Fibroblast of lung (primary cell): ENCODE data around the gene ZC3H10. TPM values are rescaled to one million over a fixed set of nuclear protein-coding genes. Genes with fewer than 3 reads are reported as not detected.

Experiments
- DNase-seq, 2 donors: peaks; one replicate each; pipeline versions ENCODE4 v3.0.0 to v3.0.0-alpha.2; 2010; ENCODE audit warnings: low read depth in 2 of 2
- H2AFZ ChIP-seq: 2 replicates; pipeline ENCODE4 v1.5.1; 2012; ENCODE audit warnings: low read length, control low read depth, inconsistent platforms
- H3K27ac ChIP-seq: 2 replicates; pipeline ENCODE4 v1.5.1; 2011; ENCODE audit warnings: low read length, control low read depth; ENCODE audit not compliant: insufficient read depth
- H3K27me3 ChIP-seq: 2 replicates; pipeline ENCODE4 v1.5.1; 2011; ENCODE audit warnings: mild to moderate bottlenecking, low read length; ENCODE audit not compliant: control insufficient read depth, insufficient read depth
- H3K36me3 ChIP-seq: 2 replicates; pipeline ENCODE4 v1.5.1; 2011; ENCODE audit warnings: low read length; ENCODE audit not compliant: control insufficient read depth, insufficient read depth
- H3K4me1 ChIP-seq: 2 replicates; pipeline ENCODE4 v1.5.1; 2011; ENCODE audit warnings: low read length; ENCODE audit not compliant: control insufficient read depth, insufficient read depth; ENCODE audit errors: extremely low read depth
- H3K4me2 ChIP-seq: 2 replicates; pipeline ENCODE4 v1.5.1; 2011; ENCODE audit warnings: low read length, control low read depth; ENCODE audit not compliant: insufficient read depth; ENCODE audit errors: extremely low read depth
- H3K4me3 ChIP-seq, 4 experiments: fragments of 200-600 bp in 1 of 4; sonication (generic) in 1 of 4; replicated peaks in 1 of 4; 2 replicates each; pipeline ENCODE4 v1.5.1; 2011 to 2016; ENCODE audit warnings: low read length in 4 of 4, low read depth in 3 of 4, mild to moderate bottlenecking in 3 of 4, control low read depth in 2 of 4, inconsistent platforms in 1 of 4, mixed read lengths in 1 of 4; ENCODE audit not compliant: insufficient read depth in 1 of 4; ENCODE audit errors: control extremely low read depth in 1 of 4
- H3K79me2 ChIP-seq: 2 replicates; pipeline ENCODE4 v1.5.1; 2012; ENCODE audit warnings: mild to moderate bottlenecking, low read length, inconsistent platforms; ENCODE audit not compliant: control insufficient read depth, insufficient read depth
- H3K9ac ChIP-seq: 2 replicates; pipeline ENCODE4 v1.5.1; 2011; ENCODE audit warnings: mild to moderate bottlenecking, low read length, control low read depth; ENCODE audit not compliant: insufficient read depth
- H3K9me3 ChIP-seq: 2 replicates; pipeline ENCODE4 v1.5.1; 2012; ENCODE audit warnings: low read depth, low read length; ENCODE audit not compliant: control insufficient read depth, insufficient read depth
- H4K20me1 ChIP-seq: 2 replicates; pipeline ENCODE4 v1.5.1; 2011; ENCODE audit warnings: low read length; ENCODE audit not compliant: control insufficient read depth, insufficient read depth; ENCODE audit errors: extremely low read depth
- CTCF ChIP-seq, 2 donors: IDR thresholded peaks in 1 of 2; conservative IDR thresholded peaks in 1 of 2; 1 replicate in 1 of 2; 2 replicates in 1 of 2; pipeline ENCODE4 v1.5.1; 2011 to 2012; ENCODE audit warnings: low read length in 2 of 2, control low read depth in 1 of 2, inconsistent platforms in 1 of 2, low read depth in 1 of 2, mild to moderate bottlenecking in 1 of 2
- EZH2 ChIP-seq: IDR thresholded peaks from 2 replicates; pipeline ENCODE4 v1.5.1; 2012; ENCODE audit warnings: low read length, control low read depth, mild to moderate bottlenecking; ENCODE audit errors: missing control alignments
- polyA plus RNA-seq, 2 donors: library from polyadenylated mRNA; depleted of rRNA in 1 of 2; stranded (reverse) in 1 of 2; unstranded in 1 of 2; fragments of >200 nt; gene quantifications; 2 replicates each; pipeline ENCODE4 v1.2.1, GENCODE V29; 2011 to 2012; ENCODE audit warnings: missing spikeins in 1 of 2
- total RNA-seq: library from RNA; depleted of rRNA; stranded (reverse); fragments of >200 nt; gene quantifications from 2 replicates; pipeline ENCODE4 v1.2.1, GENCODE V29; 2014

Gene ZC3H10
- total and polyA plus RNA-seq, 2 donors (not counting 1 experiment from before 2014, with no cell fraction given), result 1.9 to 5.6 TPM

DNA sequence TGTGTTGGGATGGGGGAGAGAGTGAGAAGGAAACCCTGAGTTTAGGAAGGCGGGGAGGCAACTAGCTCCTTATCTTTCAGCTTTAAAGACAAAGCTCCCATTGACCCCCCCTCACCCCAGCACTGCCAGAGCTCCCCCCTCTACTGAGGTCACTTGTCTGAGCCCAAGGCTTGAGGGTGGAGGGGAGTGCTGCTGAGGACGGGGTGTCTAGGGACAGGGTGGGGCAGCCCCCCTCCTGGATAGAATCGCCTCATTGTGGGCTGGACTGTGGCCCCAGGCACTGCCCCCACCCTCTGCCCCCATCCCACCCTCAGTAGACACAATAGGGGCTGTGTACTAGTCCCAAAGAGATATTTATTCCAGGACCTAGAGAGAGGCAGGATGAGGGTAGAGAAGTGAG is 35.1 kb upstream of the ZC3H10 start:
- Histone ChIP-seq H4K20me1 (no peaks in the 10 kb centered on the region), H3K4me1 (no peaks in the 10 kb centered on the region), H3K27ac (no peak overlapping the region), H2AFZ (no peak overlapping the region), H3K9ac (no peak overlapping the region), H3K79me2 (no peaks in the 10 kb centered on the region), H3K36me3 (no peaks in the 10 kb centered on the region), H3K9me3 (no peaks in the 10 kb centered on the region), H3K27me3 (peaks cover 26% of the 10 kb centered on the region), H3K4me3 (no peak overlapping the region), H3K4me2 (no peak overlapping the region)
- TF ChIP-seq EZH2 (no peak), CTCF (conservative IDR thresholded peaks at IDR 0.05 in 1 of 2, IDR thresholded peaks at IDR 0.05 in 1 of 2; ENCODE audit: low read depth in 1 of 2, low read length in 2 of 2) (no peak)
- no peak for DNase-seq

- Histone ChIP-seq H2AFZ (no peak overlapping the region), H3K27me3 (peaks cover 26% of the 10 kb centered on the region), H3K27ac (no peak overlapping the region), H3K4me2 (no peak overlapping the region), H4K20me1 (no peaks in the 10 kb centered on the region), H3K4me1 (no peaks in the 10 kb centered on the region), H3K79me2 (no peaks in the 10 kb centered on the region), H3K9me3 (no peaks in the 10 kb centered on the region), H3K36me3 (no peaks in the 10 kb centered on the region), H3K4me3 (no peak overlapping the region), H3K9ac (no peak overlapping the region)
- peak; percentile 13 to 47 for TF ChIP-seq CTCF (conservative IDR thresholded peaks at IDR 0.05 in 1 of 2, IDR thresholded peaks at IDR 0.05 in 1 of 2; ENCODE audit: low read depth in 1 of 2, low read length in 2 of 2)
- TF ChIP-seq EZH2, result no peak
- no peak for DNase-seq
Observed at GRCh38 chr12:56084958-56085543, 33.0 kb upstream of the ZC3H10 start.

- H3K36me3 ChIP-seq, result no peaks in the 10 kb centered on the region
- H3K9ac ChIP-seq, result no peak overlapping the region
- H3K4me3 ChIP-seq, result no peak overlapping the region
- H4K20me1 ChIP-seq, result no peaks in the 10 kb centered on the region
- no peaks in the 10 kb centered on the region for H3K79me2 ChIP-seq
- no peak overlapping the region for H3K27ac ChIP-seq
- TF ChIP-seq CTCF (conservative IDR thresholded peaks at IDR 0.05 in 1 of 2, IDR thresholded peaks at IDR 0.05 in 1 of 2; ENCODE audit: low read depth in 1 of 2, low read length in 2 of 2), result no peak
- no peak for TF ChIP-seq EZH2
- H3K4me1 ChIP-seq, result no peaks in the 10 kb centered on the region
- no peak overlapping the region for H3K4me2 ChIP-seq
- DNase-seq, result no peak
- H2AFZ ChIP-seq, result no peak overlapping the region
- H3K9me3 ChIP-seq, result no peaks in the 10 kb centered on the region
- peaks cover 23% of the 10 kb centered on the region for H3K27me3 ChIP-seq
Observed at GRCh38 chr12:56086096-56086495, 32.0 kb upstream of the ZC3H10 start.
